Gastroesophageal sphincter (tissue), 4 donors: ENCODE measurements around the gene MFSD11. TPM values are rescaled to one million over a fixed set of nuclear protein-coding genes. Genes with fewer than 3 reads are reported as not detected.
"Not testable (repeated sequence)": the region's sequence is repeated elsewhere in the genome, so short reads cannot be mapped to it uniquely, and the experiment has no call there.

Experiments used
- ATAC-seq: fragments of 150-250 bp; one replicate; pipeline ENCODE4 v1.9.1; 2016; ENCODE audit warnings: mild to moderate bottlenecking, moderate library complexity
- H3K27ac ChIP-seq, 4 donors: fragments of 200-600 bp; sonication (generic) in 3 of 4; 1 replicate in 3 of 4; 2 replicates in 1 of 4; pipeline ENCODE4 v1.5.1; 2016 to 2019
- H3K27me3 ChIP-seq: fragments of 200-600 bp; sonication (generic); one replicate; pipeline ENCODE4 v1.5.1; 2019
- H3K36me3 ChIP-seq, 2 donors: fragments of 200-600 bp; sonication (generic); one replicate each; pipeline ENCODE4 v1.5.1; 2019; ENCODE audit warnings: control low read depth in 1 of 2
- H3K4me1 ChIP-seq, 3 donors: fragments of 200-600 bp; sonication (generic); 1 replicate in 2 of 3; 2 replicates in 1 of 3; pipeline ENCODE4 v1.5.1; 2016 to 2019; ENCODE audit warnings: control low read depth in 2 of 3
- H3K4me3 ChIP-seq, 2 donors: fragments of 200-600 bp; sonication (generic); one replicate each; pipeline ENCODE4 v1.5.1; 2019; ENCODE audit warnings: mild to moderate bottlenecking in 1 of 2, moderate library complexity in 1 of 2
- H3K9me3 ChIP-seq, 3 donors: fragments of 200-600 bp; sonication (generic); one replicate each; pipeline ENCODE4 v1.5.1; 2017 to 2019; ENCODE audit warnings: control low read depth in 2 of 3
- CTCF ChIP-seq, 4 experiments: fragments of 200-600 bp in 2 of 4; fragments of 450-650 bp in 2 of 4; sonication (generic) in 1 of 4; IDR thresholded peaks; one replicate each; pipeline ENCODE4 v1.5.1; 2017 to 2019; ENCODE audit warnings: antibody characterized with exemption in 4 of 4, mild to moderate bottlenecking in 2 of 4, moderate library complexity in 2 of 4
- EP300 ChIP-seq: sonication (generic); formaldehyde crosslinking; IDR thresholded peaks from one replicate; pipeline ENCODE4 v1.6.1; 2017; ENCODE audit warnings: antibody characterized with exemption, mild to moderate bottlenecking
- POLR2A ChIP-seq, 2 donors: fragments of 450-650 bp; IDR thresholded peaks; one replicate each; pipeline ENCODE4 v1.6.1; 2017; ENCODE audit warnings: antibody characterized with exemption in 2 of 2, mild to moderate bottlenecking in 2 of 2, moderate library complexity in 1 of 2
- POLR2AphosphoS5 ChIP-seq: sonication (generic); formaldehyde crosslinking; IDR thresholded peaks from one replicate; pipeline ENCODE4 v1.6.1; 2017; ENCODE audit warnings: antibody characterized with exemption
- WGBS, 2 donors: methylation state at CpG; one replicate each; pipeline ENCODE4 v1.1.5; 2018; ENCODE audit warnings: low coverage in 1 of 2; 5-methylcytosine and 5-hydroxymethylcytosine counted together
- total RNA-seq, 4 donors: library from RNA; depleted of rRNA; stranded (reverse); fragments of >200 nt; gene quantifications; one replicate each; pipeline ENCODE4 v1.1.0, GENCODE V29; 2016

The MFSD11 gene
- total RNA-seq, 4 donors from 2014 or later, result 18.4 to 27.8 (median 20.9) TPM

- 54 to 69% methylated on average over 9 to 11 of the region's 14 CpGs for WGBS, 2 donors
- no peaks in the 10 kb centered on the region for H3K27me3 ChIP-seq
- TF ChIP-seq POLR2A (IDR thresholded peaks at IDR 0.05) (no peak), CTCF (IDR thresholded peaks at IDR 0.05) (no peak), POLR2AphosphoS5 (no peak), EP300 (no peak)
- H3K4me3 ChIP-seq, result no peak overlapping the region
- H3K4me1 ChIP-seq, result peaks cover 8 to 100% (median 49%) of the 10 kb centered on the region in 3 donors
- no peak for ATAC-seq
- no peaks in the 10 kb centered on the region for H3K36me3 ChIP-seq
- peak overlapping the region in 3 of 4 donors; percentile 61 to 93 (median 91) for H3K27ac ChIP-seq
- no peaks in the 10 kb centered on the region for H3K9me3 ChIP-seq
Observed at GRCh38 chr17:76691379-76692191, 46.3 kb upstream of the MFSD11 start.

- Histone ChIP-seq H3K4me1 (peaks cover 4 to 100% (median 55%) of the 10 kb centered on the region in 3 donors), H3K27ac (peak overlapping the region in 3 of 4 donors; percentile 91 to 96 (median 93)), H3K36me3 (no peaks in the 10 kb centered on the region), H3K27me3 (no peaks in the 10 kb centered on the region), H3K4me3 (no peak overlapping the region), H3K9me3 (no peaks in the 10 kb centered on the region)
- no peak for ATAC-seq
- TF ChIP-seq EP300 (no peak), POLR2AphosphoS5 (peak; percentile 8)
- WGBS, 2 donors, result 48 to 51% methylated on average over 8 to 11 of the region's 16 CpGs
Observed at GRCh38 chr17:76695059-76695831, 42.7 kb upstream of the MFSD11 start.

- H3K4me1 ChIP-seq, result peaks cover 7 to 100% (median 71%) of the 10 kb centered on the region in 3 donors
Observed at GRCh38 chr17:76696763-76697701, 40.9 kb upstream of the MFSD11 start.

GRCh38 chr17:76697702-76698465 is 40.0 kb upstream of the MFSD11 start:
- Histone ChIP-seq H3K27ac (peak overlapping the region; percentile 10 to 96 (median 92)), H3K9me3 (no peaks in the 10 kb centered on the region), H3K4me1 (peaks cover 7 to 100% (median 73%) of the 10 kb centered on the region in 3 donors), H3K27me3 (no peaks in the 10 kb centered on the region), H3K36me3 (no peaks in the 10 kb centered on the region), H3K4me3 (peak overlapping the region in 1 of 2 donors; percentile 0)
- TF ChIP-seq POLR2AphosphoS5, result no peak
- no peak for TF ChIP-seq CTCF (IDR thresholded peaks at IDR 0.05)
- peak in 1 of 2 donors; percentile 6 for TF ChIP-seq POLR2A (IDR thresholded peaks at IDR 0.05)
- WGBS, 2 donors, result 39% methylated on average over 6 of the region's 17 CpGs; no CpG with 5 or more reads in 1 of the 2 donors
- no peak for ATAC-seq

More at GRCh38 chr17:76696763-76697701, 40.9 kb upstream of the MFSD11 start:
- Histone ChIP-seq H3K9me3 (no peaks in the 10 kb centered on the region), H3K4me3 (peak overlapping the region in 1 of 2 donors; percentile 0), H3K36me3 (no peaks in the 10 kb centered on the region), H3K27ac (peak overlapping the region; percentile 10 to 96 (median 92)), H3K27me3 (no peaks in the 10 kb centered on the region)
- WGBS, 2 donors, result 47 to 62% methylated on average over 2 to 11 of the region's 25 CpGs
- peak; percentile 38 for ATAC-seq
- TF ChIP-seq POLR2AphosphoS5, result no peak
- TF ChIP-seq CTCF (IDR thresholded peaks at IDR 0.05), result no peak
- TF ChIP-seq EP300, result no peak
- TF ChIP-seq POLR2A (IDR thresholded peaks at IDR 0.05), result no peak

GRCh38 chr17:76698466-76698977 is 39.4 kb upstream of the MFSD11 start:
- H3K27me3 ChIP-seq, H3K4me3 ChIP-seq, H3K9me3 ChIP-seq, ATAC-seq, H3K36me3 ChIP-seq: not testable (repeated sequence)
- Histone ChIP-seq H3K4me1 (peaks cover 7 to 100% (median 79%) of the 10 kb centered on the region in 3 donors), H3K27ac (peak overlapping the region; percentile 80 to 96 (median 92))
- 76 to 79% methylated on average over 4 to 5 of the region's 7 CpGs for WGBS, 2 donors
